PC-9 (cell line): Measurements from ENCODE around the gene NTM.

ENCODE experiments used
- EZH2 ChIP-seq: fragments of 200-600 bp; sonication (generic); IDR thresholded peaks from 2 replicates; pipeline ENCODE4 v1.8.0; 2017; ENCODE audit warnings: antibody characterized with exemption, low read depth
- TF ChIP-seq, protein P1 (sequence below): fragments of 200-600 bp; sonication (generic); conservative IDR thresholded peaks from 2 replicates; pipeline ENCODE4 v1.6.1; 2017; ENCODE audit warnings: mixed run types, antibody characterized with exemption, mild to moderate bottlenecking, moderate library complexity

DNA sequence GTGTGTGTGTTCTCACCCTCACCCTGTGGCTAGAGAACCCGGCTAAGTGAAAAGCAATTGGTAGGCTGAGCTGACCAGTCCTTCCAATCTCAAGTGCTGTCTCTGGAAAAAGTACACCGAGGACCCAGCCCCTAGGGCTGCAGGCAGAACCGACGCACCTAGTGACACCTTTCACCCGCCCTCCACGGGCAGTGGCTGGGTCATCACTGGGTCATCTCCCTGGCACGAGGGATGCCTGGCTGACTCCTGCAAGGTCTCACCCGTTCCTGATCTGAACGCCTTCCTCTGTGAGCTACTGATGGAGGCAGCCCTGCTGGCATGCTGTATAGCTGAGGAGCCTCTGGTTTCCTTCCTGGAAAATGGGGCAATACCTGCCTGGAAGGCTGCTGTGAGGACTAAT lies 311.5 kb downstream of the NTM start:
- TF ChIP-seq, protein P1, sequence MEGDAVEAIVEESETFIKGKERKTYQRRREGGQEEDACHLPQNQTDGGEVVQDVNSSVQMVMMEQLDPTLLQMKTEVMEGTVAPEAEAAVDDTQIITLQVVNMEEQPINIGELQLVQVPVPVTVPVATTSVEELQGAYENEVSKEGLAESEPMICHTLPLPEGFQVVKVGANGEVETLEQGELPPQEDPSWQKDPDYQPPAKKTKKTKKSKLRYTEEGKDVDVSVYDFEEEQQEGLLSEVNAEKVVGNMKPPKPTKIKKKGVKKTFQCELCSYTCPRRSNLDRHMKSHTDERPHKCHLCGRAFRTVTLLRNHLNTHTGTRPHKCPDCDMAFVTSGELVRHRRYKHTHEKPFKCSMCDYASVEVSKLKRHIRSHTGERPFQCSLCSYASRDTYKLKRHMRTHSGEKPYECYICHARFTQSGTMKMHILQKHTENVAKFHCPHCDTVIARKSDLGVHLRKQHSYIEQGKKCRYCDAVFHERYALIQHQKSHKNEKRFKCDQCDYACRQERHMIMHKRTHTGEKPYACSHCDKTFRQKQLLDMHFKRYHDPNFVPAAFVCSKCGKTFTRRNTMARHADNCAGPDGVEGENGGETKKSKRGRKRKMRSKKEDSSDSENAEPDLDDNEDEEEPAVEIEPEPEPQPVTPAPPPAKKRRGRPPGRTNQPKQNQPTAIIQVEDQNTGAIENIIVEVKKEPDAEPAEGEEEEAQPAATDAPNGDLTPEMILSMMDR = no peak
- no peak for TF ChIP-seq EZH2
